GM21619 (cell line): ENCODE measurements around the gene FXYD5.
"Not testable (repeated sequence)": the region's sequence is repeated elsewhere in the genome, so short reads cannot be mapped to it uniquely, and the experiment has no call there.

Experiments used
- ATAC-seq: cut with Tn5 transposase; IDR thresholded peaks from one replicate; pipeline ENCODE4 v1.9.1; 2021; ENCODE audit not compliant: unreplicated experiment

The FXYD5 gene

GRCh38 chr19:35119578-35120155 lies 34.9 kb upstream of the FXYD5 start:
- no peak for ATAC-seq

DNA sequence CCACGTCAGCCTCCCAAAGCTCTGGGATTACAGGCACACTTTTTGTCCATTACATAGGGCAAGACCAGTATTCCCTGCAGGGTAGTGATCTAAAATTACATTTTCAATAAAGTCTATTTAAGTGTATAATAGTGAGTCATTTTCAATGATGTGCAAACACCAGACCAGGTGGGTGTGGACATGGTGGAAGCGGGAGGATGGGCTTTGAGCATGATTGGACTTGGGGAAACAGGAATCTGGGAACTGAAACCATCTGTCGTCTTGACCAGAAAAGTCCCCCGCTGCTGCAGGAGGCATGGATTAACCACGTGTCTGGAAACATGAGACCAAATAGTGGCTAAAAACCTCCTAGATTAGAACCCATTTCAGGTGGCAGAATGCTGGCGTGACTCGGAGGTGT lies 34.0 kb upstream of the FXYD5 start:
- ATAC-seq = no peak

DNA sequence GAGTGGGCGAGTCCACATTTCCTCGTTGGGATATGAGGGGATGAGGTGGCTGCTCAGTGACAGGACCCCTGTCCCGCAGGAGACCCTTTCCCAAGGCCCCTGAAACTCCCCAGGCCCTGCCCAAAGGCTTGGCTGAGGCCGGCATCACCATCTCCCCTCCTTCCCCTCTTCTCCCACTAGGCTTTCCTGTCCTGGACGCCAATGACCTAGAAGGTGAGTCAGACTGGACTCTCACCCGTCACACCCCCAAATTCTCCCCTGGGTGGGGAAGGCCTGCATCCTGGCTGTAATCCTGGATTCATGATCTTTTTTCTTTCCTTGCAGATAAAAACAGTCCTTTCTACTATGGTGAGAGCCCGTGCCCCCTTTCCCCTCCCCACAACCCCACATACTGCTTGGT lies 33.6 kb upstream of the FXYD5 start:
- ATAC-seq = no peak

GRCh38 chr19:35122687-35123551 lies 31.6 kb upstream of the FXYD5 start:
- ATAC-seq = no peak

- no peak for ATAC-seq
Measured at GRCh38 chr19:35123573-35123972, 31.0 kb upstream of the FXYD5 start.

- peak; percentile 66 for ATAC-seq
Measured at GRCh38 chr19:35124098-35125060, 30.2 kb upstream of the FXYD5 start.

DNA sequence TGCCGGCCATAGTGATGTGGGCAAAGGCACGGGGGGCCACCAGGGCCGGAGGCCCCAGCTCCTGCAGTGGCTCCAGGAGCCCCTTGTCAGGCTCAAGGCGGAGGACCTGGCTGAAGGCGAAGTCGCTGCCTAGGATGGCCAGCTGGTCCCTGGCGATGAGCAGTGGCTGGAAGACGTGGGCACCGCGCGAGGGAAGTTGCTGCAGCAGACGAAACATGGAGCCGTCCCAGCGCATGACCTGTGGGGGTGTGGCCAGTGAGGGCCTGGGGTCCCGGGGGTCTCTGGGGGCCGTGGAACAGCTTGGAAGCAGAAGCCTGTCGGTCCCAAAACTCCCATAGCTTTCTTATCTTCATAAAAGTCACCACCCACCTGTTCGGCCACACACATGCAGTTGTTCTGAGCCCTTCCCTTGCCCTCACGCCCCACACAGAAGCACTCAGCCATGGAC lies 29.2 kb upstream of the FXYD5 start:
- ATAC-seq = no peak

GRCh38 chr19:35125749-35126623 lies 28.5 kb upstream of the FXYD5 start:
- no peak for ATAC-seq

DNA sequence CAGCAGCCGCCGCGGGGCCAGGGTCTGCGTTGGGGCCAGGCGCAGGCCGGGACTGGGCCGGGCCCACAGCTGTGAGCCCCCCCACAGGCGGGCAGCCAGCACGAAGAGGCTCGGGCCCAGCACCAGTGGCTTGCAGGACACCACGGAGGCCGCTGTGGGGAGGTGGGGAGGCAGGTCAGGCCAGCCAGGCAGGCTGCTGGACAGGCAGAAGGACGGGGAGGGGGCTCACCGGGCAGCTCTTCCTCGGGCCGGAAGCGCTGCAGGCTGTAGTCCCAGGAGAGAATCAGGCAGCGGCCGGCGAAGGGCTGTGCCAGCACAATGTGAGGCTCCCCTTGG lies 27.9 kb upstream of the FXYD5 start:
- ATAC-seq = no peak

GRCh38 chr19:35127871-35128270 lies 26.7 kb upstream of the FXYD5 start:
- ATAC-seq = no peak

GRCh38 chr19:35128398-35129057 lies 26.0 kb upstream of the FXYD5 start:
- no peak for ATAC-seq

DNA sequence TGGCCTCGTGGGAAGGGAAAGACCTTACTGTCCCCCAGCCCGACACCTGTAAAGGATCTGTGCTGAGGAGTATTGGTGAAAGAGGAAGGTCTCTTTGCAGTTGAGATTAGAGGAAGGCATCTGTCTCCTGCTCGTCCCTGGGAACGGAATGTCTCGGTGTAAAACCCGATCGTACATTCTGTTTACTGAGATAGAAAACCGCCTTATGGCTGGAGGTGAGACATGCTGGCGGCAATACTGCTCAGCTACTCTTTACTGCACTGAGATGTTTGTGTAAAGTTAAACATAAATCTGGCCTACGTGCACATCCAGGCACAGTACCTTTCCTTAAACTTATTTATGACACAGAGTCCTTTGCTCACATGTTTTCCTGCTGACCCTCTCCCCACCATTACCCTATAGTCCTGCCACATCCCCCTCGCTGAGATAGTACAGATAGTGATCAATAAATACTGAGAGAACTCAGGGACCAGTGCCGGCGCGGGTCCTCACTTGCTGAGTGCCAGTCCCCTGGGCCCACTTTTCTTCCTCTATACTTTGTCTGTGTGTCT lies 24.7 kb upstream of the FXYD5 start:
- not testable (repeated sequence) for ATAC-seq

DNA sequence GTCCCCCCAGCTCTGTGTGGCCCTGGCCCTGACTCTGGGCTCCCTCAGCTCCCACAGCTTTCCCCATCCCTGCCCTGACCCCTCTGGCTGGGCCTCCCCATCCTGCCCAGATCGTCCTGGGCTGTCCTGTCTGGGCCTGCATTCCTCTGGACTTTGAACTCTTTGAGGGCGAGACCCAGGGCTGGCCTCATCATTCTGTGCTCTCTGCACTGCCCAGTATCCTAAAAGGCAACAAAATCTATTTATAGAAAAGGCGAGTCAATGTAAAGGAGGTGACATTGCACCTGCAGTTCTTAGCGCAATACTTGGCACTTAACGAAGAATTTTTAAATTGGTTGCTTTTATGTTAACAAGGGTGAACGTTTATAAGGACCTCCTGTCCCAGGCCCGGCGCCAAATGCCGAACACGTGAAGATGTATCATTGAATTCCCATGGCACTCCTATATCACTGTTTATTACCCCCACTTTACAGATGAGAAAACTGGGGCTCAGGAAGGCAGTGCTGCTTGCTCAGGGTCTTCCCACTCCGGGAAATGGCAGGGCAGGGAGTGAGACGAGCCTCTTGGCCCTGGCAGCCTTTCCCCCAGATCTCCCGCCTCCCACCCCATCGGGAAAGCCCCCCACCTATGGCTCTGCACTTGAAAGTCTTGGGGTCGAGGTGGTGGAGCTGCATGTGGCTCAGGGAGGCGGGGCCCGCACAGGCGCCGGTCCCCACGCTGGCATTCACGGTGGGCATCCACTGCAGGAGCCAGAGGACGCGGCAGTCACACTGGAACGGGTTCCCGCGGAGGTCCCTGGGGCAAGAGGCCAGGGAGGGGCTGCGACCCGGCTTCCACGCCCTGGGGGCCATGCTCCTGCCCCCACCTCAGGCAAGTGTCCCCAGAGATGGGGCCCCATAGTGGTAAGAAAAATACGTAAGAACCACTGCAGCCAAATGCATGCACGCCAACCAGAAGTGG lies 23.5 kb upstream of the FXYD5 start:
- no peak for ATAC-seq

DNA sequence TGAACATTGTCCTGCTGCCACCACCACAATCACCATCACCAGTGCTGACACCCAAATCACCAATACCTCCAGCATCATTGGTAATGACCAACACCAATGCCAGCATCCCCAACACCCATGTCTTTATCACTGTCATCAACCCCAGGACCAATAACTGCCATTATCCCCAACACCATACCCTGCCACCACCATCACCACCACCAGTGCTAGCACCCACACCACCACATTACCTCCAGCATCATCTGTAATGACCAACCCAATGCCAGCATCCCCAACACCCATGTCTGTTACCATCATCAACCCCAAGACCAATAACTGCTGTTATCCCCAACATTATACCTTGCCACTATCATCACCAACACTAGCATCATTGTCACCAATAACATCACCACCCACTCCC lies 22.3 kb upstream of the FXYD5 start:
- ATAC-seq = no peak

GRCh38 chr19:35133826-35134225 lies 20.7 kb upstream of the FXYD5 start:
- ATAC-seq = no peak

DNA sequence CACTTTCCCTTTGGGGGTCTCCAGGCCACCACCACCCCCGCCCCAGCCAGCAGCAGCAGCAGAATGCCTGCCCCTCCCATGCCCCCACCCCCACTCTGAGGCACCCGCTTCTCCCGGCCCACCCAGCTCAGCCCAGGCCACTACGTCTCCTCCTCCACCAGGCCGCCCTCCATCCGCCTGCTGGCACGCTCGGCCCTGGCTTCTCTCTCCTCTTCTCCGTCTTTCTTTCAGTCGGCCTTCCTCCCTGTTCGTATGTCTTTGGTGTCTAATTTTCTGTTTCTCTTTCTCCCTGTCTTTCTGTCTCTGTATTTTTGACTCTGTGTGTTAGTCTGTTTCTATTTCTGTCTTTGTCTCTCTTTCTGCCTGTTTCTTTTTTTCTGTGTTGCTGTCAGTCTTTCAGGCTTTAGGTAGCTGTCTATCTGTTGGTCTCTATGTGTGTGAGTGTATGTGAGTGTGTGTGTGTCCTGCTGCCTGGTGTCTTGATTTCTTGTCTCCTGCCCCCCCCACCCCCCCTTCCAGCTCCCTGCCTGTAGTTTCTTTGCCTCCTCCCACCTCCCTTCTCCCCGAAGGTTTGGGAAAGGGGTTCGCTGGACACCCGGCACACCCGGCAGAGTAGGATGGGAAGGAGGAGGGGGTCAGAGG lies 19.8 kb upstream of the FXYD5 start, which contains the start of gene LGI4:
Gene LGI4, minus strand, starts transcription at position 459 of the 642 bp plus-strand sequence. Its CDS starts 379 bp downstream, at position 80.
- no peak for ATAC-seq

- no peak for ATAC-seq
Measured at GRCh38 chr19:35135389-35135909, 19.1 kb upstream of the FXYD5 start.

DNA sequence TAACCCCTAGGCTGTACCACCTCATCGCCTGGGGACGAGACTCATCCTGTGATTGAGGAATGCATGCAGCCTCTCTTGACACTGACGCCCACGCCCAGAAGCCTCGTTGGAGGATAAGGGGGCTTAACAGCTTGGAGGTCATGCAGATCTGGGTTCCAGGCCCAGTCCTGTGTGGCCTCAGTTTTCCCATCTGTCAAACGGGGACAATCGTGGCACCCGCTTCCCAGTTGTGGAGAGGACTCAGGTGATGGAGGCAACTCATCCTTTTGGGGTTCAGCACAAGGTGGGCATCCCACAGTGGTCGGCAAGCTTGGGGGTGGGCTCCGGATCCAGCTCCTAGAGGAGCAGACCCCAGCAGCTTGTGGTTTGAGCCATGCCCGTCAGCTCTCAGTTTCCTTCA lies 18.3 kb upstream of the FXYD5 start:
- no peak for ATAC-seq
